Sigmoid colon (tissue), 4 donors: ENCODE data around the gene LRRC74B.

Experiments
- CTCF ChIP-seq, 4 experiments: fragments of 450-650 bp in 3 of 4; fragments of 200-600 bp in 1 of 4; IDR thresholded peaks; one replicate each; pipeline ENCODE4 v1.5.1; 2016 to 2019; ENCODE audit warnings: antibody characterized with exemption in 4 of 4, mild to moderate bottlenecking in 3 of 4, moderate library complexity in 2 of 4
- EP300 ChIP-seq, 4 donors: sonication (generic); formaldehyde crosslinking; IDR thresholded peaks; one replicate each; pipeline ENCODE4 v1.6.1; 2017; ENCODE audit warnings: antibody characterized with exemption in 4 of 4
- POLR2A ChIP-seq, 2 donors: fragments of 450-650 bp; IDR thresholded peaks; one replicate each; pipeline ENCODE4 v1.6.1; 2016; ENCODE audit warnings: antibody characterized with exemption in 2 of 2, mild to moderate bottlenecking in 2 of 2, moderate library complexity in 2 of 2

GRCh38 chr22:21100149-21101032 is 54.6 kb downstream of the LRRC74B start:
- TF ChIP-seq POLR2A (IDR thresholded peaks at IDR 0.05): no peak
- TF ChIP-seq CTCF (IDR thresholded peaks at IDR 0.05): no peak
- no peak for TF ChIP-seq EP300 (IDR thresholded peaks at IDR 0.05)
